ENCODE measurements around the gene FOXP1.
A peak's percentile ranks its signal among the peaks of the same experiment; 100 is the strongest.
"Not testable (repeated sequence)": the region's sequence is repeated elsewhere in the genome, so short reads cannot be mapped to it uniquely, and the experiment has no call there.

Gene FOXP1

DNA sequence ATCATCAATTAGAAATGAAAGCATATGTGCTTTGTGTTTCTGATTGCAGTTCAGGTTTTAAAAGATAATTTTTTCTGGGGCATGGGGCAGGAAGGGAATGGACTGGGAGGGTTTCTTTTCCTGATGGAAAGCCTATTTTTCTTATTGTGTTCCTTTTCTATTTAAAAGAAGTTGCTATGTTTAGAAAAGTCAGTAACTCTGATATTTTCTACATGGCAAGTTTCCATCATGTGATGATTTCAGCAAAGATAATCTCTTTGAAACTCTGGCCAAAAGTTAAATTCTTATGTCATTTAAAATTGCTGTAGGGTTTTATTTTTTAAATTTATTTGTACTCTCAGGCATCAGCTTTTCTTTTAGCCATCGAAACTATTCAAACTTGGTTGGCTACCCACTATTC, 601.2 kb downstream of the FOXP1 start:
- DNase-seq = no peak

DNA sequence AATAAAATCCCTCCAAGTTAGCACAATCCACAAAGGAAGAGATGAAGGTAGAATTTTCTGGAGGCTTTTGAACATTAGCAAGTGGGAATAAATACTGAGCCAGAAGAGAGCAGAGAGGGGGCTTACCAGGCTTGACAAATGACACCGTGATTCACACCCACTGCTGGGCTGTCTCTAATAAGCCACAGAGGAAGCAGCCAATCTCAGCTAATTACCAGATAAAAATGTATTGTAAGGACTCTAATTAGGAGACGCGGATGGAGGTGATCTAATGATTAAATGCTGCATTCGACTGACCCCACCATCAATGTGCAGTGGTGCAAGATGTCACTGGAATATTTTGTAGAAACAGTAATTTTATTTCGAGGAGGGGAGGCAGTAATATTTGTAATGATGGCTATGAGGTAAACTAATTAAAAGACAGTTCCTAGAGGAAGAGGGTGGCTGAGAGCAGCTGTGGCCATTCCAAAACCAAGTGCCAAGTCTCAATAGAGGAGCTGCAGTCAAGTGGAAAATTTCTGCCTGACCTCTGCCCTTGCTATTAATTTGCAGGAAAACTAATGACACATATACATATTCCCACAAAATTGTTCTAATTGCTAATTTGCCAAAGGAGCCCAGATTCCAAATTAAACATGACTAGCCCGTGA, 602.2 kb downstream of the FOXP1 start:
- no peak for DNase-seq

DNA sequence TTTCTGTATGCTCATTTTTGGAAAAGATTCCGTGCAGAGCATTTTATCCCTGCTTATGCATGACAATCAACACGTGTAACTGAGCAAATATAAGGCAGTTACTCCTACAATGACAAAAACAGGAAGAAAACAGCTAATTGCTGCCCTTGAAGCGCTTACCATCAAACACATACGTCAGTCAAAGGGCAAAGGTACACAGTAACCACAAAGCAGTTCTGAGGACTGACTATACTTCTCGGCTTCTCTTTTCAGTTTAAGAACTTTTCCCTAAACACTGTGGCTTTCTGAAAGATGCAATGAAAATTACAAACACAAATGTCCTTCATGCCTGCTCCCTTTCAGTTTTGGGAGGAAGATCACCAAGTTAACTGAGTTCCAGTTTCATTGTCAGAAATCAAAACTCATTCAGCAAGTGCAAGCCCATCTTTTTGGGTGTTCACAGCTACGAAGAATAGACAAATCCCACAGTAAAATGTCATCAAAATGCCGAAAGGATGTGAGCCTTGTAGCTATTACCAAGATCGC, 602.8 kb downstream of the FOXP1 start:
- DNase-seq = no peak

DNA sequence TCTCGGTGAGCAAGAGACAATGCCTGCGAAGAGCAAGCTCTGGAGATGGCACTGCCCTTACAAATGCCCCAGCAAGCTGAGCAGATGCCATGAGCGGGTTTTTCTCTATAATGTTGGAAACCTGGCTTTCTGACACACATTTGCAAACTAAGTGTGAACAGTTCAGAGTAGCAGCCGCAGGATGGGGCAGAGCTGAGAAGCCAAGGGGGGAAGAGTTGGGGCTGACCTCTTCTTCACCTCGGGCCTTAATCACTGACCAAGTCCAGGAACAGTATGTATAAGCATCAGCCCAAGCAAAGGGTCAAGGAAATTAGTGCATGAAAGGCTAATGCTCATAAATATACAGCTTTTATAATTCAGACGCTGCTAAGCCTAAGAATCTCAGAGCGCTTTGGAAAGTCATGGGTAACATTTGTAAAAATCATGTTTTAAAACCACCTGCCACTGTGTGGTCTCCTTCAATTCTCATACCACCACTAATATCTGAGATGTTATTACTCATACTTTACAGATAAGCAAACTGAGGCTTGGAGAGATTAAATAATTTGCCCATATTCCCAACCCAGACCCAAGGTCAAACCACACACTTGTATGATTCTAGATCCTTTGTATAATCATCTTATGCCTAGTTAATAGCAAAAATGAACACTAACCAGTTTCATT, 603.4 kb downstream of the FOXP1 start:
- DNase-seq = no peak

DNA sequence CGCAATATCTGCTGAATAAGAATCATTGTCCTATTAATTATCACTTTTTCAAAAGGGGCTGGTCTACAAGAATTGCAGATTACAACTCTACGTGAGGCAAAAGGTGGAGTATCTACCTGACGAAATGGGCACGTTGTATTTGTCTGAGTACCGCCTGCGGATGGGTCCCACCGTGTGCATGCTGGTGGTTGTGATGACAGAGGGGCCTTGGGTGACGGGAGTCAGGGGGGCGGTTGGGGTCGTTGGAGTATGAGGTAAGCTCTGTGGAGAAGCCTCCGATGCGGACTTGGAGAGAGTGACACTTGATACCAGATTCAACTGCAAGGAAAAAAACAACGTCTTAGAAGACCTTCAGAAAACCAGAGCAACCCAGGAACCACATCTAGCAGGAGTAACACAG, 605.8 kb downstream of the FOXP1 start:
- DNase-seq = no peak

DNA sequence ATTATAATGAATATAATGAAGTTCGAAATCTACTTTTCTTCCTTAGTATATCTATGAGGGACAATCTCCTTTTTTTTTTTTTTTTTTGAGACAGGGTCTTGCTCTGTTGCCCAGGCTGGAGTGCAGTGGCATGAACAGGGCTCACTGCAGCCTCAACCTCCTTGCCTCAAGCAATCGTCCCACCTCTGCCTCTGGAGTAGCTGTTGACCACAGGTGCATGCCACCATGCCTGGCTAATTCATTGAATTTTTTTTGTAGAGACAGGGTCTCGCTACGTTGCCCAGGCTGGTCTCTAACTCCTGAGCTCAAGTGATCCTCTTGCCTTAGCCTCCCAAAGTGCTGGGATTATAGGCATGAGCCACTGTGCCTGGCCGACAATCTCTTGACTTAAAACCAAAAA, 607.5 kb downstream of the FOXP1 start:
- DNase-seq = not testable (repeated sequence)

DNA sequence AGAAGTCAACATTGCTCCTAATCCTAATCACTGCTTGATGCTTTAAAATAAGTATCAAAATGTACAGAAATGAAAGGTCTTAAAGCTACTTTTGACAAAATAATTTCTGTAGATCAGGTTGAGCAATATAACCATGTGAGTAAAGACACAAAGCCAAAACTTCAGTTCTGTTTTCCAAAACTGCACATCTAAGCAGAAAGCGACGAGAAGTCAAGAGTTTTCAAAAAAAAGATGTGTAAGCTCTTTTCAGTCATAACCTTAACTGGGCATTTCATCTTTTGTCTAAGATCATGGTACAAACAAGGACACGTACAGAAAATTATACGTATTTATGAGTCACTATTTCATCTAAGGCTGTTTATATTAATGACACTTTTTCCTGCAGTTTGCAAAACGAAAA, 608.8 kb downstream of the FOXP1 start:
- no peak for DNase-seq

DNA sequence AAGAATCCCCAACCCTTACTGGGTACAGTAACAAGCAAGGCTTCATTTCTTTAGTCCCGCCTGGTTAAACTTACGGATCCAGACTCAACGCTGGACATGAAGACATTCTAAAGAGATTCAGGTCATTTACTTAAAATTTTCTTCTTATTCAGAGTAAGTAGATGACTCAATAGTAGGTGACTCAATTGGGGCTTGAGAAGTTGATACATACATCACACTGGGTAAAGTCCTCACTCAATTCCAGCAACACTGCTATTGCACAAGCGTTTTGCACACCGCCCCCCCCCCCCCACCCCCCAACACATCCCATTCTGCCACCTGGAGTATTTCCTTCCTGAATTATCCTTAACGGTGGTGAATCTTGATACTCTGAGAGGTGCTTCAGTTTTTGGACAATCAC, 610.0 kb downstream of the FOXP1 start:
- peak; percentile 42 for DNase-seq

DNA sequence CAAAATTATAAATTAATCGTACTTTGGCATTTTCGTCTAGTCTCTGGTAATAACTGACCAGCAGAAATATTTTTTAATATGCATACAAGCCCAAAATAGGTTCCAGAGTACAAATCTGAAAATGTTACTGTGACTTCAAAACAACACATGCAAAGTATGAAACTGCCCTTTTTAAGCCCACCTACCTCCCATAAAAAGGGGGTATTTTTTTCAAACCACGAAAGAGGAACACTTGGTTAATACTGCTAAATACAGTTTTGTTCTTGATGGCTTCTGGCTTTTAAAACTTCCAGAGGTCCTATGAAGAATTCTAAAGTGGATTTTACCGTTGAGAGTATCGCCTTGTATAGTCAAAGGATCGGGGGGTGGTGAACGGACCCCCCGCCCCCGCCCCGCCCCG, 610.7 kb downstream of the FOXP1 start:
- DNase-seq = no peak

DNA sequence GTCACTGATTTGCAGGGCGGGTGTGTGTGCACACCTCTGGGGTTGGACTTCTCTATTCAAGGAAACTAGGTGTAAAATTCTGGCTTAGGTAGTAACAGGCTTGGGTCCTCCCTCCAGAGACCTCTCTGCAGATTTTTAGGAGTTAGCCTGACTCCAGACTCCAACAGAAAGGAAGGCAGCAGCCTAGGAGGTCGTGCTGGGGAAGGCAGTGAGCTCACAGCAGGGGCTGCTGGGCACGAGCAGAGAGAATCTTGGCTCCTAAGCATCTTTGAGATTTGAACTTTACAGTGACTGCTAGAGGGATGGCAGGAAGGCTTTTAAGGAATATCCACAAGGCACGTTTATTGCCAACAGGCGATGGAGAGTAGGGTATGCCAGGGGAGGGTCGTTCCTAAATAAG, 612.6 kb downstream of the FOXP1 start:
- DNase-seq = no peak

DNA sequence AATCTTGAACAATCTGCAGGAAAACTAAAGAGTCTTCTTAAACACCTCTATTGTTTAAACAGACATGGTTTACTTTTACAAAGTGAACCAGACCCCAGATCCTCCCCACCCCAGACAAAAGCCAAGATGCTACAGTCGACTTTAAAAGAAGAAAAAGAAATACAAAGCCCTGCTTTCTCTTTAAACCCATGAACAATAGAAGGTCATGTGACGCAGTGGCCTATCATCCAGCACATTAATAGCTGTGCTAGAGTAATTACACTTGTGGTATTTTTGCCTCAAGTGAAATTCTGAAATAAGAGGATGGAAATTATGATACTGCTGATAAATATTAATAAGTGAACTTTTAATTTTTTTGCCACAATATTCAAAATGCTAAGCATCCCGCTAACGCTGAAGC, 613.4 kb downstream of the FOXP1 start:
- DNase-seq = no peak

DNA sequence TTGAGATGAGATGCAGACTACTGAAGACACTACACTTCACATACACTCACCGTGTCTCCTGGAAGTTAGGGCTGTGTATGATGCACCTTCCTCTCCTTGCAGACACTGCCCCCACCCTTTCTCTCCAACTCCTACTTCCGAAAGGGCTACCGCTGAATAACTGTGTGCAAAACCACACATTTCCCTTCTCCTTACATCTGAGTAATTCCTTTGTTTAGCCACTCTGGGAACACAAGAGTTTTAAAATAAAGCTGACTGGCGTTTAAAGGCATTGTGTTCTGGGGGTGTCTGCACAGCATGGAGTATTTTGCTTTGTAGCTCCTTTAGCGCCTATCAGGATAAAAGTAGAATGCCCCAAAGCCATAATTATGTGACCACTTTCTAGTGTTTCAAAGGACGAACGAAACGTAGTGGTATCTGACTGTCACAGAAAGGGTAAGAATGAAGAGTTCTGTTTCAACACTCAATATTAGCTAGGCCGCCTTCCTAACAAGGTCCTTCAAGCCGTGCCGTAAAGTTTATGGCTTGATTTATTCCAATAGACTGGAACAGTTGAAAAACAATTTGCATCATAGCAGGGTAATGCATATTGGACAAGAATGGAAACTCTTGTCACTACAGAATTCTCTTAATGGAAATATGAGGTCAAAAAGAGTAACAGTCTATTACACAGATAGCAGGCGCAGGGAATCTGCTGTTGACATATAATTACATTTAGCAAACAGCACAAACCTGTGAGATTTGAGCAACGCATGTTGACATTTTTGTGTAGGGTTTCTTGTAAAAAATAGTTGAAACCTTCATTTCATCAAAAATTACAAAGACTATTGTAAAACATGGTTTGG, 619.9 kb downstream of the FOXP1 start:
- DNase-seq = no peak

DNA sequence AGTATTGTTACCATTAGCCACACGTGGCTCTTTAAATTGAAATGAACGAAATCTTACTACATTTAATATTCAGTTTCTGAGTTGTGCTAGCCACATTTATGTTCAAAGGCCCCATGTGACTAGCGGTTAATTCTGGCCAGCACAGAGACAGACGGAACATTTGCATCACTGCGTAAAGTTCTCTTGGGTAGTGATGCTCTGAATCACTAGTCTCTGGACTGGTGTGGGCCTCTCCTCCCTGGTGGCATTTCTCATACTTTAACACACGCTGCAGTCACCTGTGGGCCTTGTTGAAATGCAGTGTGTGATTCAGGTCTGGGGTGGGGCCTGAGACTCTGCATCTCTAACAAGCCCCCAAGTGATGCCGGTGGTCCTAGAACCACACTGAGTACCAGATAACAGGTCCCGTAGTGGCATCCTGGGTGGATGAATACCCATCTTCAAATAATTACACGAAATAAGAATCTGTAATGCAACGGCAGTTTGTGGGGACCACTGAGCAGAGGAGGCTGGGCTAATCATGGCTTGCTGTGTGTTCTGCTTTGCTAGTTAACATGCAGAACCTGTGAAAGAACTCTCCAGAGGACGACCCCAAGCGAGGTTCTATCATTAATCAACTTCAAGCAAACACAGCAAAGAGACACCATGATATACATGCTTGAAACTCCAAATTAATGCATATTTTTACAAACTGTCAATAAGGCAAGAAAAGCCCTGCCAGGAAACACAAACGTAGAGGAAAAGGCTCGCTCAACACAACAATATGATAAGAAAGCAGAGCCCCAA, 623.8 kb downstream of the FOXP1 start:
- no peak for DNase-seq

DNA sequence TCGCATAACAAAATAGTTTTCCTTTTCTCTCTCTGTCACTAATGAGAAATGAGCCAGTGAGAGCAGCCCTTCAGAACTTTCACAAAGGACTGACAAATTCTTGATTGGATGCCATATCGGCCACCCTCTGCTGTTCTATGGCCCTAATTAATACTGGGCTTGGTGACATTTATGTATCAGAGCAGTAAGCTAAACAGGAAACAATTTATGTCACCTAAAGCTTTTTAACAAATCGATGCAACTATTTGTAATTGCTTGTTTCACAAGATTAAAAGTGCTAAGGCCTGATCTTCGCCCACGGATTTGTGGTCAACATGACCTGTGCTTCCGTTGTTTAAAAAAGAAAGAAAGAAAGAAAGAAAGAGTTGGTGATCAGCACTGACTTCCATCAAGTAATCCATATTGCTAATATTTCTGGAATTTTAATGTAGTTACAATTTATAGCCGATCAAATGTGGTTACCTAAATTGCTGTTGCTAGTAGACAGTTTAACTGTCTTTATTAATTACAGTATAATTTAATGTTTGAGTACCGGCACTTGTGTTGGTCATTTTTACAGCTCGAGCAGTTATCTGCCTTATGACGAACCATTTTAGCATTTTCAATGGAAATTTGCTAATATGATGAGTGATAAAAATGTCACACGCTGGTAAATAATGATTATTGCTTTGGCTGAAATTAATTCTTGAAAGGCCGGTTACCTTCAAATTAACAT, 631.3 kb downstream of the FOXP1 start:
- no peak for DNase-seq

DNA sequence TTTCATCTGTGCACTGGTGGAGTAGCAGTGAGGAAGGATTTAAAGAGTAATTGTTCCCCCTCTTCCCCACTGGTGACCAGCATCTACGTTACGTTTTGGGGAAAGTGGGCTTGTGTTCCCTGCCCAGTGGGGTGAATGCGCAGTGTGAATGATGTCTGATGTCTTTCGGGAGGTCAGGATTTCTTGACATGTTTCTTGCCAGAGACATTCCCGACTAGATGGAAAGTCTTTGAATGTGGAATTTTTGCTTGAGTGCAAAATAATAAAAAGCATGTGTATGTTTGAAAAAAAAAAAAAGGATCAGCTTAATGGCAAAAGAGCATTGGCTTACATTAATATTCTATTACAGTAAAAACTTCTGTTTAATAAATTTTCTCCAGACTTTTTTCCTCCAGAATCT, 632.2 kb downstream of the FOXP1 start:
- DNase-seq = no peak

DNA sequence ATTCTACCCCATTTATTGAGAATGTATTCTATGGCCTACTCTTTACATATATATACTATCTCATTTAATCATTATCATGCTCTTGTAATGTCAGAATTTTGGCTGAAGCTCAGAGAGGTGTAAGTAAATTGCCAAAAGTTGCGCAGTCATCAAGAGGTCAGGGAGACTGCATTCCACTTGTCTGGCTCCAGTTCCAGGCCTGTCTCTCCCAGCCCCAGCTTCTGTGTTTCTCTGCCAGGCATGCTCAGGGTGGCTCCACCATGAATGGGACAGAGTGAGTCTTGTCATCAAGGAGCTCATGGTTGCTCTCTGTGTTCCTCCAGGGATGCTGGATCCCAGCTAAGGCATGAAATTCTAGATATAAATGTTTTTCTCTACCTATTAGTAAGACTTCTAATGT, 635.9 kb downstream of the FOXP1 start:
- no peak for DNase-seq

DNA sequence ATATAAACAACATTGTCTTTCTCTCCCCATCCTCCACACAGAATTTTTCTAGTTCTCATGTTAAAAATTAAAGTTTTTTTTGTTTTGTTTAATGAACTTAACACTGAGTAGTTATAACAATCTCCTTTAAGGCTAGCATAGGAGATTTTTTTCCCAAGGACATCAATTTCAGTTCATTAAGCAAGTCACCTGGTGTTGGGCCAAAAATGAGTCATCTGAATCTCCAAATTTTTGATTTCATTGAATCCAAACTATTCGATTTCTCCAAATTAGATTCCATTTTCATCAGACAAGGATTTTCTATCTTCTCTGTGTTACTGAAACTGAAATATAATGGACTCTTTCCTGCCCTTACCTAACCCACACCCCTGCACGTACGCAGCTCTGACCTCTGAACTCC, 639.6 kb downstream of the FOXP1 start:
- no peak for DNase-seq

DNA sequence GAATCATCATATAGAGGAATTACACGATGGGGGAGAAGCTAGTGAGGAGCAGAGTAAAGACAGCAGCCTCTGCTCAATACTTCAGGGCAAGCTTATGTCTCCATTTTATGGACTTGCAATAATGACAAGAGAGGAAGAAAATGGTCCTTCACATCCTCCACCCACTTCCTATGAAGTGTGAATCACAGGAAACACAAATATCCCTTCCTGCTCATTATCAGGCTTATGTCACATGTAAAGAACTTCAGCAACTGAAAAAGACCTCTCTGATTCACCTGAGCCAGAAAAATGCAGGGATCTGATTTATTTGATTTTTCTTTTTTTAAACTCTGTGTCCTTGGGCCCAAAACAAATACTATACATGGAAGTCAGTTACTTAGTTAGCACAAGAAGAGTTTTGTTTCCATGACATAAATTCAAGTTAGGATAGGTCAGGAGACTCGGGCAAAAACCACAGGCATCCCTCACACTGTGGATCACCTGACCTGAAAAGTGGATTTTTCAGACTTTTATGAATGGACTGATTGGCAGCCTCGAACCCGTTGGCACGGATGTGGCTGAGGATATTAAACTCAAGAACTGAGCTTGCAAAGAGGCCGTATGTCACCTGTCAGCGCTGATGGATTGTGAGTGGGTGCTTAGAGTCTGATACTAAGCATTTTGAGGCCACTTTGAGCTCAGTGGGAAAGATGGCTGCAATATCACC, 650.3 kb downstream of the FOXP1 start:
- DNase-seq = no peak

DNA sequence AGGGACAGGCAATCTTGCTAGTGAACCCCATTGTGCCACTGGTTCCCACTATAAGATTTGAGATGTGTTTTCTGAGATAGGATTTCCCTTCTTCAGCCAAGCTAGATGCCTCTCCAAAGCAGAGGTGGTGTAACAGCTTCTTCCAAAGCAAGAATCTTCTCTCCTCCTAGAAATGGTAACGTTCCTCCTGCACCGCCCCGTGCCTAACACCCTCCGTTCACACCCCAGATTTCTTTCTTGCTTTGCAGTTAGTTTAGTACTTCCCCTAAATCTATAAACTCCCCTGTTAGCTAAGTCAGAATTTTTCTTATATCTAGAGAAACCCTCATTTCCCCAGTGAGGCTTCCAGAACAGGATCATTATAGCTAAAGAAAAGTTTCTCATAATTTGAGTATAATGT, 653.5 kb downstream of the FOXP1 start:
- no peak for DNase-seq

DNA sequence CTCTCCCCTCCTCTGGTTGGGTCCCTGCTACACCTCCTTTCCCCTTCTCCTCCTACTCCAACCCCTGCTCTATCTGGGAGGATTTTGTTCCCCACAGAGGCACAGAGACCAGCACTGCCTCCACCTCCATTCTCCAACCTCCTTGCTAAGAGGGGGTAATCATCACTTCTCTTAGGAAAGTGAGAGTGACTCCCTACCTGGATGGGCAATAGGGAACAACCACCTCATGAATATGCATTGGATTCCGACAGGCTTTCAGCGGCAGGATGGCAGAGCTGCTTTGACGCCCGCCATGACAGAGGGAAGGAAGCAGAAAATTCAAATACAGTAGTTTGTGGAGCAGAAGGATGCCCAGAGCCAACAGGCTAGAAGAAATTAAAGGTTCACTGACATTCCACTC, 656.3 kb downstream of the FOXP1 start:
- no peak for DNase-seq

DNA sequence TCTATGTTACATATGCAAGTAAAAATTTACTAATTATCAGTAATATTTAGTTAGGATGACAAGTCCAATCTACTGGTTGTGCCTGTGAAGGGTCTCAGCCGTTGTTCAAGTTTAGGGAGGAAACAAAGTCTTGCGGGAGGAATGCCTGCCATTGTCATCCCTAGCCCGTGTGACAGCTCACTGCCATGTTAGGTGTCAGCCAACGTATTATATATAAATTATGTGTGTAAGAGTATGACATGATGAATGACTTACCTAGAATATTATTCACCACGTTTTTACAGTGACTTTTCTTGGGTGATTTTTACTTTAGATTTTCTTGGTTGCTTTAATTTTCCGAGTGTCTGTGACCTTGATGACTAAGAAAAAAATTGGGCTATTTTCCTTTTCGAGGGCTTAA, 656.7 kb downstream of the FOXP1 start:
- no peak for DNase-seq

DNA sequence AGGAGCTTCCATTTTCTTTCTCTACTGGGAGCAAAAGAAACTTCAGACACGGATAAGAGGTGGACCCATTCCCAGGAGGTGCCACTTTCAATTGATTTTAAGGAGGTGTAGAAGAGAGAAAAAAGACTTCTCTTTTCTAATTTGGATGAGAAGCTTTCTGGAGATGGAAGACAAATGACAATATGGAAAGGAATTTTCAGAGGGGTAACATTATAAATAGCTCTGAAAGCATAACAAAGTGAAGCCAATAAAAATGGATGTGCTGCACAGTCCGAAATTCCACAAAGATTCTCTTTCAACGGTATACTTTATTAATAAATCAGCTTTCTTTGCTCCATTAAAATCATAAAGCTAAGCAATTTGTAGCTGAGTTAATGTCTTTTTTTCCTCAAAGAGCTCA, 663.9 kb downstream of the FOXP1 start:
- DNase-seq = no peak
